ENCODE data around the gene RHBDF1.

- TF ChIP-seq CTCF (IDR thresholded peaks at IDR 0.05; ENCODE audit: low read depth, low read length, missing input control) (no peak), MAX (IDR thresholded peaks at IDR 0.05) (no peak), JUND (IDR thresholded peaks at IDR 0.05) (no peak), TAF1 (conservative IDR thresholded peaks at IDR 0.05) (no peak), RXRA (IDR thresholded peaks at IDR 0.05) (no peak), ATF3 (IDR thresholded peaks at IDR 0.05) (no peak)
These were observed 18.8 kb downstream of the RHBDF1 start, which contains the start of the genes POLR3K and SNRNP25 for GRCh38 chr16:53346-54236.
